ENCODE measurements around the gene PIK3R5. TPM values are rescaled to one million over a fixed set of nuclear protein-coding genes. Genes with fewer than 3 reads are reported as not detected.
A peak's percentile ranks its signal among the peaks of the same experiment; 100 is the strongest.

PIK3R5 gene
- total RNA-seq, 1 donor from 2014 or later = 15.1 TPM

- intact Hi-C loops (cut with DNase I) = loop anchor here (10.0 kb wide), 1 partner anchor 65 kb away; no protein-coding TSS in a partner anchor
- DNase-seq (ENCODE audit: low spot score) (no peak), ATAC-seq (peak; percentile 49)
These were observed 55.8 kb downstream of the PIK3R5 start for GRCh38 chr17:8909586-8910270.

- ATAC-seq (no peak), DNase-seq (ENCODE audit: low spot score) (no peak)
- intact Hi-C loops (cut with DNase I) = no loop called here
These were observed 60.2 kb downstream of the PIK3R5 start for GRCh38 chr17:8905331-8905730.

- intact Hi-C loops (cut with DNase I) = no loop called here
- DNase-seq (ENCODE audit: low spot score) (no peak), ATAC-seq (no peak)
These were observed 60.8 kb downstream of the PIK3R5 start for GRCh38 chr17:8904686-8905085.

GRCh38 chr17:8904201-8904600, 61.3 kb downstream of the PIK3R5 start:
- intact Hi-C loops (cut with DNase I) = no loop called here
- no peak for ATAC-seq

GRCh38 chr17:8900626-8901585, 64.6 kb downstream of the PIK3R5 start:
- DNase-seq (ENCODE audit: low spot score) (no peak), ATAC-seq (no peak)
- intact Hi-C loops (cut with DNase I) = no loop called here

More at GRCh38 chr17:8904201-8904600, 61.3 kb downstream of the PIK3R5 start:
- no peak for DNase-seq (ENCODE audit: low spot score)

- intact Hi-C loops (cut with DNase I) = no loop called here
- DNase-seq (ENCODE audit: low spot score) (no peak), ATAC-seq (no peak)
These were observed 65.3 kb downstream of the PIK3R5 start for GRCh38 chr17:8900207-8900606.

GRCh38 chr17:8898636-8899035, 66.9 kb downstream of the PIK3R5 start:
- DNase-seq (ENCODE audit: low spot score) = no peak
- intact Hi-C loops (cut with DNase I) = no loop called here
- no peak for ATAC-seq

GRCh38 chr17:8898126-8898525, 67.4 kb downstream of the PIK3R5 start:
- intact Hi-C loops (cut with DNase I) = no loop called here
- DNase-seq (ENCODE audit: low spot score) (no peak), ATAC-seq (no peak)

- ATAC-seq = no peak
- intact Hi-C loops (cut with DNase I) = no loop called here
These were observed 68.6 kb downstream of the PIK3R5 start for GRCh38 chr17:8896641-8897635.

GRCh38 chr17:8896087-8896486, 69.4 kb downstream of the PIK3R5 start:
- intact Hi-C loops (cut with DNase I) = no loop called here
- no peak for ATAC-seq
- DNase-seq (ENCODE audit: low spot score) = no peak

More at GRCh38 chr17:8896641-8897635, 68.6 kb downstream of the PIK3R5 start:
- DNase-seq (ENCODE audit: low spot score) = no peak

GRCh38 chr17:8894673-8895578, 70.6 kb downstream of the PIK3R5 start:
- peak; percentile 73 for DNase-seq (ENCODE audit: low spot score)
- ATAC-seq = peak; percentile 90
- intact Hi-C loops (cut with DNase I) = no loop called here

- peak; percentile 51 for DNase-seq (ENCODE audit: low spot score)
- intact Hi-C loops (cut with DNase I) = no loop called here
These were observed 71.3 kb downstream of the PIK3R5 start for GRCh38 chr17:8894202-8894671.

GRCh38 chr17:8893621-8894201, 71.8 kb downstream of the PIK3R5 start:
- ATAC-seq (no peak), DNase-seq (ENCODE audit: low spot score) (peak; percentile 54)
- intact Hi-C loops (cut with DNase I) = no loop called here

More at GRCh38 chr17:8894202-8894671, 71.3 kb downstream of the PIK3R5 start:
- ATAC-seq = peak; percentile 29

- ATAC-seq = no peak
- DNase-seq (ENCODE audit: low spot score) = no peak
- intact Hi-C loops (cut with DNase I) = no loop called here
These were observed 72.4 kb downstream of the PIK3R5 start for GRCh38 chr17:8893059-8893458.

- intact Hi-C loops (cut with DNase I) = no loop called here
- ATAC-seq = no peak
These were observed 73.2 kb downstream of the PIK3R5 start for GRCh38 chr17:8892338-8892690.

GRCh38 chr17:8890671-8891070, 74.8 kb downstream of the PIK3R5 start:
- ATAC-seq (no peak), DNase-seq (ENCODE audit: low spot score) (no peak)
- intact Hi-C loops (cut with DNase I) = no loop called here

More at GRCh38 chr17:8892338-8892690, 73.2 kb downstream of the PIK3R5 start:
- DNase-seq (ENCODE audit: low spot score) = no peak

GRCh38 chr17:8889458-8890210, 75.9 kb downstream of the PIK3R5 start:
- DNase-seq (ENCODE audit: low spot score) = no peak
- intact Hi-C loops (cut with DNase I) = no loop called here

More at GRCh38 chr17:8889458-8890210, 75.9 kb downstream of the PIK3R5 start:
- ATAC-seq = no peak
